ENCODE measurements around the gene RAI14. TPM values are rescaled to one million over a fixed set of nuclear protein-coding genes. Genes with fewer than 3 reads are reported as not detected.
A peak's percentile ranks its signal among the peaks of the same experiment; 100 is the strongest.

The RAI14 gene
- total and polyA plus RNA-seq, 2 experiments from 2014 or later = 42.2 to 49.6 TPM

GRCh38 chr5:34708777-34709176 lies 52.6 kb downstream of the RAI14 start:
- H3K9me3 ChIP-seq (ENCODE audit: low read depth) = no peaks in the 10 kb centered on the region
- no peak overlapping the region for H3K4me3 ChIP-seq
- H3K4me2 ChIP-seq = no peak overlapping the region
- H3K9me2 ChIP-seq (replicated peaks; ENCODE audit: insufficient read depth) = no peaks in the 10 kb centered on the region
- no peaks in the 10 kb centered on the region for H3K36me3 ChIP-seq (replicated peaks; ENCODE audit: insufficient read depth, low read depth)
- H4K20me1 ChIP-seq (ENCODE audit: insufficient read depth, poor library complexity, severe bottlenecking) = no peaks in the 10 kb centered on the region
- TF ChIP-seq CTCF (IDR thresholded peaks at IDR 0.05; ENCODE audit: poor library complexity) (no peak), EZH2 (IDR thresholded peaks at IDR 0.05; ENCODE audit: borderline replicate concordance) (no peak), EZH2phosphoT487 (IDR thresholded peaks at IDR 0.05; ENCODE audit: low read depth, severe bottlenecking, unreplicated experiment) (no peak)
- peaks cover 26% of the 10 kb centered on the region for H3K4me1 ChIP-seq (ENCODE audit: insufficient read depth)
- DNase-seq (ENCODE audit: low spot score) = no peak
- H3K27ac ChIP-seq = no peak overlapping the region
- peaks cover 40% of the 10 kb centered on the region for H3K79me2 ChIP-seq
- no peaks in the 10 kb centered on the region for H3K27me3 ChIP-seq
- no peak overlapping the region for H2AFZ ChIP-seq
- WGBS (ENCODE audit: low lambda C conversion rate, missing lambda C conversion rate) = 94% methylated on average over 2 of the region's 2 CpGs

- 75% methylated on average over 6 of the region's 6 CpGs for WGBS (ENCODE audit: low lambda C conversion rate, missing lambda C conversion rate)
- H3K27me3 ChIP-seq = no peaks in the 10 kb centered on the region
- H3K9me2 ChIP-seq (replicated peaks; ENCODE audit: insufficient read depth) = no peaks in the 10 kb centered on the region
- H3K36me3 ChIP-seq (replicated peaks; ENCODE audit: insufficient read depth, low read depth) = no peaks in the 10 kb centered on the region
- H2AFZ ChIP-seq = peak overlapping the region; percentile 36
- H3K27ac ChIP-seq = peak overlapping the region; percentile 74
- H3K9me3 ChIP-seq (ENCODE audit: low read depth) = no peaks in the 10 kb centered on the region
- no peaks in the 10 kb centered on the region for H4K20me1 ChIP-seq (ENCODE audit: insufficient read depth, poor library complexity, severe bottlenecking)
- peaks cover 43% of the 10 kb centered on the region for H3K79me2 ChIP-seq
- peak overlapping the region; percentile 20 for H3K4me2 ChIP-seq
- H3K4me3 ChIP-seq = no peak overlapping the region
- TF ChIP-seq EZH2 (IDR thresholded peaks at IDR 0.05; ENCODE audit: borderline replicate concordance) = no peak
- no peak for TF ChIP-seq EZH2phosphoT487 (IDR thresholded peaks at IDR 0.05; ENCODE audit: low read depth, severe bottlenecking, unreplicated experiment)
- TF ChIP-seq CTCF (IDR thresholded peaks at IDR 0.05; ENCODE audit: poor library complexity) = no peak
- peaks cover 14% of the 10 kb centered on the region for H3K4me1 ChIP-seq (ENCODE audit: insufficient read depth)
- DNase-seq (ENCODE audit: low spot score) = peak; percentile 22
Measured at GRCh38 chr5:34709861-34710673, 53.9 kb downstream of the RAI14 start.

GRCh38 chr5:34712565-34712964 lies 56.4 kb downstream of the RAI14 start:
- H3K36me3 ChIP-seq (replicated peaks; ENCODE audit: insufficient read depth, low read depth) = no peaks in the 10 kb centered on the region
- peaks cover 43% of the 10 kb centered on the region for H3K79me2 ChIP-seq
- no peaks in the 10 kb centered on the region for H4K20me1 ChIP-seq (ENCODE audit: insufficient read depth, poor library complexity, severe bottlenecking)

More at GRCh38 chr5:34712565-34712964, 56.4 kb downstream of the RAI14 start:
- Histone ChIP-seq H3K27ac (no peak overlapping the region), H3K9me3 (ENCODE audit: low read depth) (no peaks in the 10 kb centered on the region), H2AFZ (no peak overlapping the region), H3K4me1 (ENCODE audit: insufficient read depth) (peaks cover 18% of the 10 kb centered on the region), H3K9me2 (replicated peaks; ENCODE audit: insufficient read depth) (no peaks in the 10 kb centered on the region), H3K4me3 (no peak overlapping the region), H3K27me3 (no peaks in the 10 kb centered on the region), H3K4me2 (no peak overlapping the region)
- TF ChIP-seq EZH2 (IDR thresholded peaks at IDR 0.05; ENCODE audit: borderline replicate concordance) (no peak), CTCF (IDR thresholded peaks at IDR 0.05; ENCODE audit: poor library complexity) (no peak), EZH2phosphoT487 (IDR thresholded peaks at IDR 0.05; ENCODE audit: low read depth, severe bottlenecking, unreplicated experiment) (no peak)
- DNase-seq (ENCODE audit: low spot score) = no peak
- WGBS (ENCODE audit: low lambda C conversion rate, missing lambda C conversion rate) = 96% methylated on average over 4 of the region's 4 CpGs
